Activated T-helper 2 cell treated with anti-CD3 and anti-CD28 coated beads, Interferon-gamma antibody, Interleukin-2, Interleukin-4, amounts not matched to agents 10 μg/mL and 5 μg/mL and 100 μg/mL, durations not matched to agents 14 hours and 24 hours and 36 hours (primary cell): ENCODE results near the gene TRIM62. TPM values are rescaled to one million over a fixed set of nuclear protein-coding genes. Genes with fewer than 3 reads are reported as not detected.

ENCODE experiments used
- DNase-seq: peaks from one replicate; pipeline ENCODE4 v3.0.0; 2021; ENCODE audit warnings: low spot score
- H3K27ac Mint-ChIP-seq: one replicate; pipeline ENCODE4 v1.8.0; 2021; ENCODE audit warnings: mixed read lengths
- H3K27me3 Mint-ChIP-seq: one replicate; pipeline ENCODE4 v1.8.0; 2021; ENCODE audit warnings: low read depth, mixed read lengths
- H3K36me3 Mint-ChIP-seq: one replicate; pipeline ENCODE4 v1.8.0; 2021; ENCODE audit warnings: low read depth, mixed read lengths
- H3K4me1 Mint-ChIP-seq: one replicate; pipeline ENCODE4 v1.8.0; 2021; ENCODE audit warnings: low read depth, mixed read lengths
- H3K4me3 Mint-ChIP-seq: one replicate; pipeline ENCODE4 v1.8.0; 2021; ENCODE audit warnings: low read depth, mild to moderate bottlenecking, moderate library complexity, mixed read lengths
- H3K9me3 Mint-ChIP-seq: one replicate; pipeline ENCODE4 v1.8.0; 2021; ENCODE audit warnings: mixed read lengths
- intact Hi-C: fragments of 100-400 bp; cut with micrococcal nuclease; formaldehyde crosslinking; loops from one replicate; pipeline ENCODE4 v1.15.1; 2023
- total RNA-seq: library from RNA; stranded (reverse); gene quantifications from 2 replicates; pipeline ENCODE4 v1.2.3, GENCODE V29; 2022

TRIM62 gene
- total RNA-seq, 1 donor from 2014 or later = 5.6 TPM

- intact Hi-C loops = loop anchor here (5.0 kb wide), 3 partner anchors 114 to 256 kb away; no protein-coding TSS in a partner anchor
- Mint-ChIP-seq H3K4me3 (no peak overlapping the region), H3K36me3 (no peaks in the 10 kb centered on the region), H3K9me3 (no peaks in the 10 kb centered on the region), H3K27me3 (no peaks in the 10 kb centered on the region), H3K4me1 (peaks cover 51% of the 10 kb centered on the region), H3K27ac (no peak overlapping the region)
- DNase-seq = no peak
Observed at GRCh38 chr1:33096363-33097005, 85.4 kb downstream of the TRIM62 start.

Other genes with a start within 250 kb of the TRIM62 start
- 50.4 and 52.5 TPM in 2 replicates for gene RNF19B, start 217.2 kb downstream of the TRIM62 start, total RNA-seq
- gene AK2, start 145.2 kb downstream of the TRIM62 start, total RNA-seq = 349 TPM in 2 replicates
- gene AZIN2, start 100.9 kb downstream of the TRIM62 start, total RNA-seq = 2.4 and 2.9 TPM in 2 replicates
- 21.3 and 22.2 TPM in 2 replicates for gene ZNF362, start 74.4 kb upstream of the TRIM62 start, total RNA-seq
- gene A3GALT2, start 139.1 kb upstream of the TRIM62 start, total RNA-seq = not detected in 2 replicates
- 33.1 and 33.3 TPM in 2 replicates for gene PHC2, start 249.1 kb upstream of the TRIM62 start, total RNA-seq